ENCODE data around the gene PGGHG. TPM values are rescaled to one million over a fixed set of nuclear protein-coding genes. Genes with fewer than 3 reads are reported as not detected.
"Not testable (repeated sequence)": the region's sequence is repeated elsewhere in the genome, so short reads cannot be mapped to it uniquely, and the experiment has no call there.

The PGGHG gene
- polyA plus RNA-seq, 3 donors from 2014 or later: 8.1 to 17.4 (median 11.4) TPM

DNA sequence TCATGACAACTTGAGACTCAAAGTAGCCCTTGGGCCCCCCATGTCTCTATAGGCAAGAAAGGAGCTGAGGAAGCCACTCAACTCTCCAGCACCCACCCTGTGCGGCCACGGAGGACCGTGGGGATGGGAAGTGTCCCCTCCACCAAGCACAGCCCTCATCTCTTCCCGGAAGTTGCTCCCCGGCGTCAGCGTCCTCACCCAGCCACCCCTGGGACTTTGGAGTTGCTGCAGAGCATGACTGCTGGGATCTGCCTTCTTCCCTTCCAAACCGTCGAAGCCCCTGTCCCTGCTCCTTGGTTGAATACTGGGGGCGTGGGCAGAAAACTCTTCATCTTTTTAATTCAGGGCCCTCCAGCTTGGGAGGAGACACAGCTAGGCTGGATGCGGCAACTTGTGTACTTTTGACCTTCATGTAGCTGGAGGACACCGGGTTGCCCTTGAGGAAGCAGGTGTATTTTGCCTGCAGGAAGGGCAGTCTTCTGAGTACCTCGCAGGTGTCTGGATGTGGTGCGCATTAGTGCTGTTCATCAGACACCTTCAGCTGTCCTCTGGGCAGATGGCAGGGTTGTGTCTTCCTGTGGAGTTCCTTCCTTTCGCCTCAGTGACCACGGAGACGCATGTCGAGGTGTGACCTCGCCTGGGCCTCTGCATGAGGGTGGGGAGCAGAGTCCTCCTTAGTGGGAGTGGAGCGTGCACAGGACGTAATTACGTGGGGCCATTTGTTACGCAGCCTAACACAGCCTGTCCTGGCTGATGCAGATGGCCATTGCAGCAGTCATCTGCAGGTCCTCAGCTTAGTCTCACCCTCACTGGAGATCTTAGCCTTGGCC is 43.9 kb downstream of the PGGHG start:
- H3K27me3 Mint-ChIP-seq (ENCODE audit: low read depth in 3 of 3): peaks cover 11 to 16% (median 15%) of the 10 kb centered on the region in 3 donors
- peaks cover 0 to 2% (median 0%) of the 10 kb centered on the region in 6 donors for H3K9me3 Mint-ChIP-seq
- peak overlapping the region; percentile 83 to 92 (median 88) for H3K27ac Mint-ChIP-seq
- peaks cover 79 to 86% of the 10 kb centered on the region in 2 donors for H3K4me1 Mint-ChIP-seq
- DNase-seq: peak in 2 of 3 donors; percentile 46 to 49
- H3K4me3 Mint-ChIP-seq: peak overlapping the region; percentile 84 to 88 (median 87)
- peaks cover 0 to 7% (median 0%) of the 10 kb centered on the region in 3 donors for H3K36me3 Mint-ChIP-seq

DNA sequence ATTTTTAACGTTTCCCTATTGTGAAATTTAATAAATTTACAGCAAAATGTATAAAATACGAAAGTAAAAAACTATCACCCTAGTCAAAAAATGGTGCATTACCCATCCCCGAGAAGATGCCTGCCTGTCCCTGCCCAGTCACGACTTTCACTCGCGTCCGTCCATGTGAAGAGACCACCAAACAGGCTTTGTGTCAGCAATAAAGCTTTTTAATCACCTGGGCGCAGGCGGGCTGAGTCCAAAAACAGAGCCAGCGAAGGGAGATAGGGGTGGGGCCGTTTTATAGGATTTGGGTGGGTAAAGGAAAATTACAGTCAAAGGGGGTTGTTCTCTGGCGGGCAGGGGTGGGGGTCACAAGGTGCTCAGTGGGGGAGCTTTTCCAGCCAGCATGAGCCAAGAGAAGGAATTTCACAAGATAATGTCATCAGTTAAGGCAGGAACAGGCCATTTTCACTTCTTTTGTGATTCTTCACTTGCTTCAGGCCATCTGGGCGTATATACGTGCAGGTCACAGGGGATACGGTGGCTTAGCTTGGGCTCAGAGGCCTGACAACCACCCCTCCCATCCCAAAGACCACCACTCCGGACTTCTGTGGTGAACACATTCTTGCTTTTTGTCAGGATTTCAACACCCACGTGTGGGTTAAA is 44.8 kb downstream of the PGGHG start:
- peak overlapping the region in 3 of 5 donors; percentile 39 to 88 (median 86) for H3K4me3 Mint-ChIP-seq
- H3K36me3 Mint-ChIP-seq, DNase-seq, H3K9me3 Mint-ChIP-seq: not testable (repeated sequence)
- peaks cover 73 to 81% of the 10 kb centered on the region in 2 donors for H3K4me1 Mint-ChIP-seq
- peak overlapping the region; percentile 55 to 92 (median 85) for H3K27ac Mint-ChIP-seq
- H3K27me3 Mint-ChIP-seq (ENCODE audit: low read depth in 3 of 3): peaks cover 11 to 16% (median 15%) of the 10 kb centered on the region in 3 donors

GRCh38 chr11:334264-334994 is 45.5 kb downstream of the PGGHG start:
- H3K4me1 Mint-ChIP-seq: peaks cover 66 to 74% of the 10 kb centered on the region in 2 donors
- H3K27ac Mint-ChIP-seq: peak overlapping the region in 3 of 6 donors; percentile 17 to 92 (median 20)
- no peak for DNase-seq

DNA sequence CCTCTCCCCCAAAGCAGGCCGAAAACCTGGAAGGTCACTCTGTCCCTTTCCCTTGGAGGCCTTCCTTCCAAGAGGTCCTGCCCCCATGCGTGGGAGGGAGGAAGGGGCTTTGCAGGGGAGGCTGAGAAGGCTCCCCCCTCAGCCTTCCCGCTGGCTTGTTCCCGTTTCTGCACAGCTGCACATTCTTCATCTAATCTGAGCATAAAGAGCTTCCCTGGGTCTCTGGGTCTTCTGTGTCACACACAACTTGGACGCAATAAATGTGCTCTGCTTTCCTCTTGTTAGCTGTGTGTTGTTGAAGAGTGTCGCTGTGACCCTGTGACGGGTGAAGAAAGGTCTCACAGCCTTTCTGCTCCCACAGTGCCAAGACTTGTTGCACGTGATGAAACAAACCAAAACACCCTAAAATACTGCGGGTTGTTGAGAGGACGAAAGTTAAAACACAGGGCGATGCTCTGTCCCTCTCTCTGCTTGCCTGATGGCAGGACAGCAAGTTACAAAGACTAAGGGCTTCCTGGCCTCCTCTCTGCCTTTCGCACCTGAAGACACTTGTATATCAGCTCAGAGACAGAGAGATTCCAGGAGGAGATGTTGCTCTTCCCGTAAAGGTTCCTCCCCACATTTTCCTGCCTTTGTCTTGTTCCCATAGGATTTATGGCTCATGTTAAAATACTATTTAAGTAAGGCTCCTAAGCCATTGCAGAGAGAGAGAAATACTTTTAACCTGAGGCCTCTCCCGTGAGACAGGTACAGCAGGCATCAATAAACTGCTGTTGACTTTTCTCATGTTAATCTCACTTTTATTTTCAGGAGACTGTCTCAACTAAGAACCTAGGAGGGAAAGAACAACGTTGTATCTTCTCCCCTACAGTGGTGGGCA is 47.1 kb downstream of the PGGHG start:
- DNase-seq: no peak
- Mint-ChIP-seq H3K4me3 (peak overlapping the region in 4 of 5 donors; percentile 5 to 58 (median 44)), H3K27me3 (ENCODE audit: low read depth in 3 of 3) (peaks cover 5 to 10% (median 8%) of the 10 kb centered on the region in 3 donors), H3K27ac (peak overlapping the region; percentile 56 to 84 (median 80)), H3K36me3 (peaks cover 0 to 7% (median 0%) of the 10 kb centered on the region in 3 donors), H3K9me3 (peaks cover 0 to 2% (median 0%) of the 10 kb centered on the region in 6 donors), H3K4me1 (peaks cover 56 to 69% of the 10 kb centered on the region in 2 donors)

More at GRCh38 chr11:334264-334994, 45.5 kb downstream of the PGGHG start:
- Mint-ChIP-seq H3K9me3 (peaks cover 0 to 2% (median 0%) of the 10 kb centered on the region in 6 donors), H3K27me3 (ENCODE audit: low read depth in 3 of 3) (peaks cover 11 to 14% (median 12%) of the 10 kb centered on the region in 3 donors), H3K4me3 (peak overlapping the region in 1 of 5 donors; percentile 23), H3K36me3 (peaks cover 0 to 7% (median 0%) of the 10 kb centered on the region in 3 donors)

GRCh38 chr11:336659-337198 is 47.8 kb downstream of the PGGHG start:
- Mint-ChIP-seq H3K27me3 (ENCODE audit: low read depth in 3 of 3) (peaks cover under 1 to 7% (median 2%) of the 10 kb centered on the region in 3 donors), H3K9me3 (peaks cover 0 to 2% (median 0%) of the 10 kb centered on the region in 6 donors), H3K36me3 (peaks cover 0 to 7% (median 0%) of the 10 kb centered on the region in 3 donors), H3K4me3 (peak overlapping the region in 1 of 5 donors; percentile 6), H3K27ac (peak overlapping the region; percentile 56 to 84 (median 78)), H3K4me1 (peaks cover 56 to 69% of the 10 kb centered on the region in 2 donors)
- DNase-seq: no peak

- Mint-ChIP-seq H3K36me3 (peaks cover 0 to 7% (median 0%) of the 10 kb centered on the region in 3 donors), H3K4me3 (no peak overlapping the region), H3K27me3 (ENCODE audit: low read depth in 3 of 3) (peaks cover 0 to 7% (median 2%) of the 10 kb centered on the region in 3 donors), H3K4me1 (peaks cover 56 to 67% of the 10 kb centered on the region in 2 donors), H3K9me3 (peaks cover 0 to 2% (median 0%) of the 10 kb centered on the region in 6 donors), H3K27ac (no peak overlapping the region)
- no peak for DNase-seq
Observed at GRCh38 chr11:337711-338110, 48.8 kb downstream of the PGGHG start.

GRCh38 chr11:339963-340362 is 51.0 kb downstream of the PGGHG start:
- Mint-ChIP-seq H3K27ac (no peak overlapping the region), H3K27me3 (ENCODE audit: low read depth in 3 of 3) (peaks cover 0 to 4% (median 3%) of the 10 kb centered on the region in 3 donors), H3K36me3 (no peaks in the 10 kb centered on the region), H3K4me3 (no peak overlapping the region), H3K9me3 (no peaks in the 10 kb centered on the region), H3K4me1 (peaks cover 40 to 47% of the 10 kb centered on the region in 2 donors)
- DNase-seq: no peak

GRCh38 chr11:340539-341512 is 51.9 kb downstream of the PGGHG start:
- Mint-ChIP-seq H3K4me3 (no peak overlapping the region), H3K27ac (peak overlapping the region in 4 of 6 donors; percentile 4 to 80 (median 58)), H3K27me3 (ENCODE audit: low read depth in 3 of 3) (peaks cover 0 to 4% (median 3%) of the 10 kb centered on the region in 3 donors), H3K9me3 (no peaks in the 10 kb centered on the region), H3K4me1 (peaks cover 34 to 40% of the 10 kb centered on the region in 2 donors), H3K36me3 (no peaks in the 10 kb centered on the region)
- no peak for DNase-seq

DNA sequence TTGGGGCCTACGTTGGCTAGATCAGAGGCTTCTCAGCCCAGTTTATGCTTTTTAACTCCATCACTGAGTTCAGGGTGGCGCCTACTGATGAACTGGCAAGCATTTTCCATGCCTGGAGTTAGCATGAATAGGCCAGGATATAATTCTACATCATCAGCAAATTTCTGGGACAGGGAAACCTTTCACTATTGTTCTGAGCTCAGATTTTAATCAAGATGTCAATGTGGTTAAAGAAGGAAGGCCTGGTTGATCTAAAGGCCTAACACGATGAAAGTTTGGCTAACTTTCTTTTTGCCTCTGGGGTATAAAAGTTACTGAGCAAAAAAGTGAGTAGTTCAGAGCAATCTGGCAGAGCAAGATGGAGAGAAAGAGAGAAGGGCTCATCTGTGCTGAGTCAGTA is 53.4 kb downstream of the PGGHG start:
- peaks cover 0 to 3% (median 2%) of the 10 kb centered on the region in 3 donors for H3K27me3 Mint-ChIP-seq (ENCODE audit: low read depth in 3 of 3)
- no peak overlapping the region for H3K4me3 Mint-ChIP-seq
- no peak for DNase-seq
- H3K9me3 Mint-ChIP-seq: no peaks in the 10 kb centered on the region
- peak overlapping the region in 4 of 6 donors; percentile 13 to 81 (median 63) for H3K27ac Mint-ChIP-seq
- H3K4me1 Mint-ChIP-seq: peaks cover 23 to 36% of the 10 kb centered on the region in 2 donors
- H3K36me3 Mint-ChIP-seq: no peaks in the 10 kb centered on the region

GRCh38 chr11:344836-345578 is 56.1 kb downstream of the PGGHG start:
- Mint-ChIP-seq H3K9me3 (no peaks in the 10 kb centered on the region), H3K27me3 (ENCODE audit: low read depth in 3 of 3) (peaks cover 1 to 6% (median 4%) of the 10 kb centered on the region in 3 donors), H3K36me3 (no peaks in the 10 kb centered on the region), H3K27ac (peak overlapping the region in 2 of 6 donors; percentile 41 to 42), H3K4me1 (peaks cover 37 to 57% of the 10 kb centered on the region in 2 donors), H3K4me3 (no peak overlapping the region)
- no peak for DNase-seq
